GM18526 (cell line): ENCODE data around the gene CCL26.

Experiments
- POLR2A ChIP-seq: IDR thresholded peaks from 3 replicates; pipeline ENCODE4 v1.6.1; 2011; ENCODE audit not compliant: insufficient read length; ENCODE audit errors: extremely low read depth

CCL26 gene, protein sequence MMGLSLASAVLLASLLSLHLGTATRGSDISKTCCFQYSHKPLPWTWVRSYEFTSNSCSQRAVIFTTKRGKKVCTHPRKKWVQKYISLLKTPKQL

DNA sequence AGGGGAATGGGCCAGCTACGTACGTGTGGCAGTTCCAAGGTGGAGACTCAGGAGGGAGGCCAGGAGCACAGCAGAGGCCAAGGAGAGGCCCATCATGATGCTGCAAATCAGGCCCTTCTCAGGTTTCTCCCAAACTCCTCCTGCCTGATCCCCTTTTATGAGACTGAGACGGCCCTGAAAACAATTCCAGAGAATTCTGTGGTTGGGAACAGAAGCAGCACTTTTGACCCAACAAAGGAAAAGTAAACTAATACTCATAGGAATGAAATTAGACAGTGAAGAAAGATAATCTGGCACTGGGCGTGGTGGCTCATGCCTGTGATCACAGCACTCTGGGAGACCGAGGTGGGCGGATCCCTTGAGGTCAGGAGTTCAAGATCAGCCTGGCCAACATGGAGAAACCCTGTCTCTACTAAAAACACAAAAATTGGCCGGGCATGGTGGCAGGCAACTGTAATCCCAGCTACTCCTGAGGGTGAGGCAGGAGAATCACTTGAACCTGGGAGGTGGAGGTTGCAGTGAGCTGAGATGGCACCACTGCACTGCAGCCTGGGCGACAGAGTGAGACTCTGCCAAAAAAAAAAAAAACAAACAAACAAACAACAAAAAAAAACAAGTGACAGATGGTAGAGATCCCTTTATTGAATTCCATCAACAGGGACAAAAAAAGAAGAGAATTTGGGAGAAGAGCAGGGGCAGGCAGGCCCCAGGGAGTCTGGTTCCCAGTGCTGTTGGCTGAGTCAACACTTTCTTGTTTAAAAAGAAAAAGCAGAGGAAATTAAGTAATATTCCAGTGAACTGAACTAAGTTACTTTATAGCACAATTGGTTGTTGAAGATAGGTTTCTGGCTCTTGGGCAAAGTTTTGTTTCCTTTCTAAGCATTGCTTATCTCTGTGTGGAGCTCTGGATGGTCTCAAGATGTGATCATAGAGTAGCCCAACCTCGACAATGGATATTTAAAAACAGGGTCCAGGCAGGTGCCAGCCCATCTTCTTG, at the start of gene CCL26:
CCL26 (minus strand) TSS at position 131 of the 997 bp plus-strand sequence; CDS start at position 96, 35 bp downstream.
- no peak for TF ChIP-seq POLR2A

DNA sequence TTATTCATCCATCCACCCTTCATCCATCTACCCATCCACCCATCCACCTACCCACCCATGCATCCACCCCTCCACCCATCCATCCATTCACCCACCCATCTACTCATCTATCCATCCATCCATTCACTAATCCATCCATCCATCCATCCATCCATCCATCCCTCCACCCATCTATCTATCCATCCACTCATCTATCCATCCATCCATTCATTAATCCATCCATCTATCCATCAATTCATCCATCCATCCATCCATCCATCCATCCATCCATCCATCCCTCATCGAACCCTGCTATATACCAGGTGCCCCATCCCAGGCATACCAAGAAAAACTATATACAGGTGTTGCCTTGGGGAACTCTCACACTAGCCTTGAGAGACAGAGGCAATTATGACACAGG, 48.7 kb upstream of the CCL26 start:
- TF ChIP-seq POLR2A, result no peak

DNA sequence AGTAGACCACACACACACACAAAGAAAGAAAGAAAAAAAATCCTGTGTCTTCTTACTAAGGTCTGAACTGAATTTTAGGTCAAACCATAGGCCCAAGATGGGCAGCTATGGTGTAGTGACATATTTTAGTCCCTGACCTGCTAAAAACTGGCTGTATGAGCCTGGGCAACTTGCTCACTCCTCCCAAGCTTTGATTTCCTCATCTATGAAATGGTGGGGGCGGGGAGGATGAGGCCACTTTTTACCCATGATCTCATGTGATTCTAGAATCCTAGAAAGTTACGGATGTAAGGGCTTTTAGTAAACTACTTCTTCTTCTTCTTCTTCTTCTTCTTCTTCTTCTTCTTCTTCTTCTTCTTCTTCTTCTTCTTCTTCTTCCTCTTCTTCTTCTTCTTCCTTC, 47.7 kb upstream of the CCL26 start:
- no peak for TF ChIP-seq POLR2A

DNA sequence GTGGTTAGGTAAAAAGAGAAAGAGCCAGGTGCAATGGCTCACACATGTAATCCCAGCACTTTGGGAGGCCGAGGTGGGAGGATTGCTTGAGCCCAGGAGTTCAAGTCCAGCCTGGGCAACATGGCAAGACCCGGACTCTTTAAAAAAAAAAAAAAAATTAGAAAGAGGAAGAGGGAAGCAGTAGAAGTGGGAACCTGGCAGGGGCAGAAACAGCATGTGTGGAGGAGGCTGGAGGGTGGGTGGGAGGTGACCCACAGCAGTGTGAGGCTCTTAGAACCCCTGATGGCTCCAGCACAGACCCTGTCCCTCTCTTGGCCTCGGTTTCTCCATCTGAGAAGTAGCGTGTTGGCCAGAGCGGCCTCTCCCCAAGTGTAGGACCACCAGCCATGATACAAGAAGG, 46.5 kb upstream of the CCL26 start:
- no peak for TF ChIP-seq POLR2A

DNA sequence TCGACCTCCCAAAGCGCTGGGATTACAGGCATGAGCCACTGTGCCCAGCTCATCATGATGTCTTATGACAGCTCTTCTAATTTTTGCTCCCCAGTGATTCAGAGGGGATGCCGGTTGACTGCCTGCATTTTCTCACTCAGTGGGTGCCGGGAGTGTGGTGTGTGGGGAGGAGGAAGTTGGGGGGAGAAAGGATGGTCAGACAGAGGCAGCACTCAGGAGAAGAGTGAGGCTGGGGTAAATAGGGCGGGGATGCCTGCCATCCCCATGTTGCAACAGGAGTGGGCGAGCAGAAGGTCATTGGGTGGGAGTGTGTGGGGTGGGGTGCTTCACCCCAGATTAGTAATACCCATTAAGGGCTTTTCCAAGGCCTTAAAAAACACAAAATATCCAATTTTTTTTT, 45.1 kb upstream of the CCL26 start:
- no peak for TF ChIP-seq POLR2A

DNA sequence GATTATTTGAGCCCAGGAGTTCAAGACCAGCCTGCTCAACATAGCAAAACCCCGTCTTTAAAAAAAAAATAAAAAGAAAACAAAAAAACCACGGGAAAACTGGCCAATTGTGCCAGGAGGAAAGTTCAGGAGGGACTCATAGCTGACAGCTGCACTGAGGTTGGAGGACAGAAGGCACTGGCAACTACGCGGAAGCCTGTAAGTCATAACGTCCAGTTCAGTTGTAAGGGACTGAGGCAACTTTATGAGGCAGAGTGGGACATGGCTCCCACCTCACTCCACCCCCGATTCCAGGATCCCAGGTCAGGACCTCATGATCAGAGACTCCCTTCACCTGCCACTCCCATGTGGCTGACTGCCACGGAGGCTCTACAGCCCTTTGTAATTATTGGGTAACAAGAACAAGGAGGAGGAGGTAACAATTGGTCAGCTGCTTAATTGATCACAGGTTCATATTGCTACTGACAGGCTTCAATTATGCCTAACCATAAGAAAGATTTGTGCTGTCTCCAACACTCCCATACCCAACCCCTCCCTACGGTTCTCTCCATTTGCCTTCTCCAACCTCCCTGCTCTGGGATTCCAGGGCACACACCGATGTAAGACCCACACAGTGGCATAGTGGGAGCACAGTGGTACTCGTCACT, 43.5 kb upstream of the CCL26 start:
- TF ChIP-seq POLR2A, result no peak

DNA sequence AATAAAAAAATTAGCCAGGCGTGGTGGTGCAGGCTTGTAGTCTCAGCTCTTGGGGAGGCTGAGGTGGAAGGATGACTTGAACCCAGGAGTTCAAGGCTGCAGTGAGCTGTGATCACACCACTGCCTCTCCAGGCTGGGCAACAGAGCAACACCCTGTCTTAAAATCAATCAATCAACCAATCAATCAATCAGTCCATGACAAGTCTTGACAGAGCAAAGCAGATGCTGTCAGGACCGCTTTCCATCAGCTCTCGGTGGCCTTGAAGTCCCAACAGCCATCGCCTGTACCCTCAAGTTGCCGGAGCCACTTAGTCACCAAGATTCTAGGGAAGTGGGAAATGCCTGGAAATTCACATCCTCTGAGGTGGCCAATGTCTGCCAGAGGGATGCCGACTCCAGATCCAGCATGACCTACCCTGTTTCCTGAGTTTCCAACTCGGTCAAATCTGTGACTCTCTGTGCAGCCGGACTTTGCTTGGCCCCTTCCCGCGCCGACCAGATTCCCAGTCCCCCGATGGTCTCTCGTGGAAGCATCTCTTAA, 42.5 kb upstream of the CCL26 start:
- TF ChIP-seq POLR2A, result no peak

DNA sequence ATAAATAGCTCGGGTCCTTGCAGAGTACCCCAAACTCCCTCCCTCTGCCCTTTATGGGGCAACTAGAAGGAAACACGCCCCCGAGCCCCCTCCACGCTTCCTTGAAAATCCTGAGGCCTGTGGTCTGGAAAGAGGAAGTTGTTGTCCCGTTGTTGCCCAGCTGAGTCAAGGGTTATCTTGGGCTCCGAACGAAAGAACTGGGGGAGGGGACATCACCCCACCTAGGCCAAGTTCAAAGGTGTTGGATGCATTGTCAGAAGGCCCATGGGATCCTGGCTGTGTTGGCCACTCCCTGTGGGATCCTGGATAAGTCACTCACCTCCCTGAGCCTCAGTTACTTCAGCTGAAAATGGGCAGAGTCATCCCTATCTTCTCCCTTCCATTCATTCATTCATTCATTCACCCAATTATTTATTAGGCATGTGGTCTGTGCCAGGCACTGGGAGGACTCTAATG, 41.8 kb upstream of the CCL26 start, which contains the start of gene CCL24:
CCL24 (minus strand) TSS at position 26 of the 456 bp plus-strand sequence. CDS start 91 bp downstream, outside the sequence.
- no peak for TF ChIP-seq POLR2A

DNA sequence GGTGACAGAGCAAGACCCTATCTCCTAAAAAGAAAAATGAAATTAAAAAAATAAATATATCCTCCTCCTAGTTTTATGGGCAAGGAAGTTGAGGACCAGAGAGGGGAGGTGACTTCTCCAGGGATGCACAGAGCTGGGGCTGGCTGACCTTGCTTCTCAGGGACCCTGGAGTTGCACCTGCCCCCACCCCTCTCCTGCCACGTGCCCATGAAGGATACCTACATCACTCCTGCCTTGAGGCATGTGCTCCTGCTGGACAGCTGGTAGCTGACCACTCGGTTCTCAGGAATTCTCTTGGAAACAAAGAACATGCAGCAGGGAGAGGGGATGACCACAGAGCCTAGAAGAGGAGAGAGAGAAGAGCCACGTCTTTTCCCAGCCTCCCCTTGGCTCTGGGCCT, 41.1 kb upstream of the CCL26 start:
- no peak for TF ChIP-seq POLR2A

DNA sequence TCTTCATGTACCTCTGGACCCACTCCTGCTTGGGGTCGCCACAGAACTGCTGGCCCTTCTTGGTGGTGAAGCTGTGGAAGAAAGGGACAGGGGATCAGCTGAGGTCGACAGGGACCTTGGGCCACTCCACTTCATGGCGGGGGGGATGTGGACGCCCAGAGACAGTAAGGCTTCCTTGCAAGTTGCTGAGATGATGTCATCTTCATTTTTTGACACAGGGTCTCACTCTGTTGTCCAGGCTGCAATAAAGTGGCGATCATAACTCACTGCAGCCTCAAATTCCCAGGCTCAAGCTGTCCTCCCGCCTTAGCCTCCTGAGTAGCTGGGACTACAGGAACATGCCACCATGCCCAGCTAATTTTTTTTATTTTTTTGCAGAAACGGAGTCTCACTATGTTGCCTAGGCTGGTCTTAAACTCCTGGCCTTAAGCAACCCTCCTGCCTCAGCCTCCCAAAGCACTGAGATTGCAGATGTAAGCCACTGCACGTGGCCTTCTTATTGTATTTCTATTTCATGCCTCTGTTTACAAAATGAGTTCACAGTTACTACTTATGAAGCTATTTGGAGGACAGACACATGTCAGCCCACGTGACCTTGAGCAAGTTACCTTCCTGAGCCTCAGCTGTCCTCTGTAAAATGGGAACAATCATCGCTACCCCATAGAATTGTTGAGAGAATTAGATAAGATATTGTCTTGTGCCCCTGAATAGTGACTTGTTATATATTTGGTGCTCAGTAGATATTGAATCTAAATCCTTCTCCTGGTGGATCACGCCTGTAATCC, 40.1 kb upstream of the CCL26 start:
- no peak for TF ChIP-seq POLR2A

DNA sequence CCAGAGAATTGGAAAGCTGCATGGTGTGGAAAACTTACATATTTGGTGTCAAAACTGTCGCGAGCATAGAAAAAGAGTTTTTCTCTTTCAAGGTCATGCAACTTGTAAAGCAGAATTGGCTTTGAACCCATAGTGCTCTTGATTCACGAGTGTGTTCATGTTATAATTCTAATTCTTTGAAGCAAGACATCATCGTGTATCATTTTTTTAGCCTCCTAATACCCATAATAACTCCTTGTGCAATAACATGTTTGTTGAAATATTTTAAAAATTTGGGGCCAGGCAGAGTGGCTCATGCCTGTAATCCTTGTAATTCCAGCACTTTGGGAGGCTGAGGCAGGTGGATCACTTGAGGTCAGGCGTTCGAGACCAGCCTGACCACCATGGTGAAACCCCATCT, 37.4 kb upstream of the CCL26 start:
- no peak for TF ChIP-seq POLR2A

DNA sequence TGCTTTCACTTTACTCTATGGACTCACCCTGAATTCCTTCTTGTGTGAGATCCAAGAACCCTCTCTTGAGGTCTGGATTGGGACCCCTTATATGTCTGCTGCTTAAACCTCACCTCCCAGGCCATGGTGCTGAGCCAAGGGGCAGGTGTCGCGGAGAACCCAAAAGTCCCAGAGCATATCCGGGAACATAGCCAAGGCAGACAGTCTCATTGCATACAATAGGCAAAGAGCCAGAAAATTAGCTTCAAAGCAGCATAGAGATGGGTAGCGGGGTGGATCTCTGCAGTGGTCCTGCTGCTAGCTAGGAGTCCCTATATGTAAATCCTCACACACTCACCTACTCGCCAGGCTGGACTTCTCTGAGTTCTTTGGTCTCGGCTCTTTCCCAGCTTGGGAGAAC, 36.1 kb upstream of the CCL26 start:
- TF ChIP-seq POLR2A, result no peak

DNA sequence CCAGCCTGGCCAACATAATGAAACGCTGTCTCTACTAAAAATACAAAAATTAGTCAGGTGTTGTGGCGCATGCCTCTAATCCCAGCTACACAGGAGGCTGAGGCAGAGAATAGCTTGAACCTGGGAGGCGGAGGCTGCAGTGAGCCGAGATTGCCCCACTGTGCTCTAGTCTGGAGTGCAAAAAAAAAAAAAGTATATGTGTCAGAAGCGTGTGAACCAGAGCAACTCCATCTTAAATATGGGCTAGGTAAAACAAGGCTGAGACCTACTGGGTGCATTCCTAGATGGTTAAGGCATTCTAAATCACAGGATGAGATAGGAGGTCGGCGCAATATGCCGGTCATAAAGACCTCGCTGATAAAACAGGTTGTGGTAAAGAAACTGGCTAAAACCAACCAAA, 35.4 kb upstream of the CCL26 start:
- no peak for TF ChIP-seq POLR2A

DNA sequence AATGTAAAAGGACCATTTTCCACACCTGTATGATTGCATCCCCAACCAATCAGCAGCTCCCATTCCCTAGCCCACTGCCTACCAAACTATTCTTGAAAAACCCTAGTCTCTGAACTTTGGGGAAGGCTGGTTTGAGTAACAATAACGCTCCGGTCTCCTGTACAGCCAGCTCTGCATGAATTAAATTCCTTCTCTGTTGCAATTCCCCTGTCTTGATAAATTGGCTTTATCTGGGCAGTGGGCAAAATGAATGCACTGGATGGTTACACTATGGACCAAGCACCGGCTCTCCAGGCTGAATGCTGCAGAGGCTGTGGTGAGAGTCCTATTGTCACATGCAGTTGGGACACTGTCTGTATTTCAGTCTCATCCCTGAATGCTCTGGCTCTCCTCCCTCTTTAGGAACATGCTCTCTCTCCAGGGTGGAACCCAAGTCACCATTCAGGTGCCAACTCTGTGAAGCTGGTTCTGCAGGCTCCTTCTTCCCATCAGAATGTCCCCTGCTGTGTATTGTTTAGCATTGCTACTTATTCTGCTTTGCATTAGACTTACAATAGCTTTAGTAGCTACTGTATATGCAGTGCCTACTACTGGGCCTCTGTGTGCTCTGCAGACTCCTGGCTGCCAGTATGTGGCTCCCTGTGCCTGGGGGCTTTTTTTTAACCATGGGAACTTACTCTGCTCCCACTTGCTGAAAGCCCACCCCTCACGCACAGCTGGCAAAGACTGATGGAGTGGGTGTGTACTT, 34.7 kb upstream of the CCL26 start:
- TF ChIP-seq POLR2A, result no peak
